Activated naive CD8-positive, alpha-beta T cell treated with anti-CD3 and anti-CD28 coated beads for 36 hours (primary cell): ENCODE data around the gene TTYH2. TPM values are rescaled to one million over a fixed set of nuclear protein-coding genes. Genes with fewer than 3 reads are reported as not detected.
A peak's percentile ranks its signal among the peaks of the same experiment; 100 is the strongest.

Experiments
- DNase-seq: peaks from one replicate; pipeline ENCODE4 v3.0.0; 2021
- H3K27ac Mint-ChIP-seq: one replicate; pipeline ENCODE4 v1.8.0; 2022; ENCODE audit warnings: mild to moderate bottlenecking, moderate library complexity, mixed read lengths
- H3K27me3 Mint-ChIP-seq: one replicate; pipeline ENCODE4 v1.8.0; 2022; ENCODE audit warnings: mild to moderate bottlenecking, mixed read lengths
- H3K36me3 Mint-ChIP-seq: one replicate; pipeline ENCODE4 v1.8.0; 2021; ENCODE audit warnings: mild to moderate bottlenecking, mixed read lengths
- H3K4me1 Mint-ChIP-seq: one replicate; pipeline ENCODE4 v1.8.0; 2021; ENCODE audit warnings: mixed read lengths
- H3K4me3 Mint-ChIP-seq: one replicate; pipeline ENCODE4 v1.8.0; 2022; ENCODE audit warnings: mild to moderate bottlenecking, moderate library complexity, mixed read lengths
- H3K9me3 Mint-ChIP-seq: one replicate; pipeline ENCODE4 v1.8.0; 2022; ENCODE audit warnings: mixed read lengths
- total RNA-seq, 2 experiments: library from RNA; stranded (reverse); gene quantifications; one replicate each; pipeline ENCODE4 v1.2.3, GENCODE V29; 2021

Gene TTYH2
- total RNA-seq, 2 experiments from 2014 or later = 5.6 to 6.5 TPM

DNA sequence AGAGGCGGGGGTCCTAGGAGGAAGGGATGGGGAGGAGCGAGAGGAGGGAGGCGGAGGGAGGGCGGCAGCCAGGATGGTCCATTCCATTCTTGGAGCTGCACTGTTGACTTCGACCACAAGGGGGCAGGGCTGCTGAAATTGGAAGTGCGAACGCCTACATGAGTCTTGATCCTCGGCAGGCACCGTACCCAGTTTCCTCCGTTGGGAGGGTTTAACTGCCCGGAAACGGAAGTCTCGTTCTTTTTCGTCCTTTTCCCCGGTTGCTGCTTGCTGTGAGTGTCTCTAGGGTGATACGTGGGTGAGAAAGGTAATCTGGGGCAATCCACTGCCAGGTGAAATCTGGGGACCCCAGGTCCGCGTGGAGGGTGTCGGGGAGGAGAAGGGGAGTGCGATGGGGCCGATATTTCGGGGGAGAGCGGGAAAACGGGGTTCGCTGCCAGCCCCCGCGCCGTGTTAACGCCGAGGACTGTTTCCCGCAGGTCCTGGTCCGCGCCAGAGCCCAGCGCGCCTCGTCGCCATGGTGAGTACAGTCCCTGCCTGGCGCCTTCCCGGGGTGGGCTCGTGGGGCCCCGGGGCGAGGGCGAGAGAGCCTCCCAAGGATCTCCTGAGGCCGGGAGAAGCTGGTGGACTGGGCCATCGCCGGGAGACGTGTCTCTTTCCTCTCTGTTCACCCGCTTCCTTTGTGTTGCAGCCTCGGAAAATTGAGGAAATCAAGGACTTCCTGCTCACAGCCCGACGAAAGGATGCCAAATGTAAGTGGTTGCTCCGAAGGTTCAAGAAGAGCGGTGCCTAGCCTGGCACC is 9.7 kb upstream of the TTYH2 start, which contains the start of gene RPL38:
Gene RPL38 (plus strand): TSS at position 240 of the 802 bp plus-strand sequence. CDS start 278 bp downstream, at position 518.
- Mint-ChIP-seq H3K9me3 (no peaks in the 10 kb centered on the region), H3K4me3 (peak within 1 kb of the TSS; percentile 99), H3K4me1 (peaks cover 40% of the 10 kb centered on the region), H3K36me3 (peaks cover 41% of the 10 kb centered on the region), H3K27me3 (peaks cover 36% of the 10 kb centered on the region), H3K27ac (peak within 1 kb of the TSS; percentile 99)
- peak; percentile 91 for DNase-seq

DNA sequence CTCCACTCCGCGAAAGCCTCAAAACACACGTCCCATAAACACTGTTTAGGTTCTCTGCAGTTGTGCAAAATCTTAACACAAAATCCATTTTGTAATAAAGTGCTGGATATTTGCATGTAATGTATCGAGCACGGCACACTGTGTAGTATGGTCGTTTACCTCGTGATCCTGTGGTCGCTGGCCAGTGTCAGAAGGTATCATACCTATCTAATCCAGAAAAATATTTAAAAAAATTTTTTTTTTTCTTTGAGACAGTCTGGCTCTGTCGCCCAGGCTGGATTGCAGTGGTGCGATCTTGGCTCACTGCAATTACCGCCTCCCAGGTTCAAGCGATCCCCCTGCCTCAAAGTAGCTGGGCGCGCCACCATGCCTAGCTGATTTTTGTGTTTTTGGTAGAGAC is 8.9 kb upstream of the TTYH2 start:
- H3K36me3 Mint-ChIP-seq = peaks cover 48% of the 10 kb centered on the region
- peaks cover 42% of the 10 kb centered on the region for H3K4me1 Mint-ChIP-seq
- peaks cover 30% of the 10 kb centered on the region for H3K27me3 Mint-ChIP-seq
- H3K4me3 Mint-ChIP-seq = peak overlapping the region; percentile 99
- DNase-seq = no peak
- no peaks in the 10 kb centered on the region for H3K9me3 Mint-ChIP-seq
- H3K27ac Mint-ChIP-seq = peak overlapping the region; percentile 99

DNA sequence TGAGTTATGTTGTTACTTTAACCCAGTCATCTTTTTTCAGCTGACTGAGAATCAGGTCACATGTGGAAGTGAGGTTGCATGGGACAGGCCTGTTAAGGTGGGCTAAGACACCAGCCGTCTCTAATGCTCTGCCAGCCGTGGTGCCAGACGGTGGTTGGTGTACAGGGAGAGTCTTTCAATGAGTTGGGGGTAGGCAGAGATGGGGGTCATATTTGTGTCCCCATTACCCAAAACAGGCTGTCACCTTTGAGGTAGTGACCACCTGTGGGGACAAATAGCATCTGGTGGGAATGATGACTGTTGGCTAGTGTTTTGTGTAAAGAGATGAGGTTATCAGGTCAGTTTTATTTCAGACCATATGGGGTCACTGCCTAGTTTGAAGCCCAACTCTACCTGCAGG is 8.1 kb upstream of the TTYH2 start:
- Mint-ChIP-seq H3K27me3 (peaks cover 22% of the 10 kb centered on the region), H3K4me3 (peak overlapping the region; percentile 99), H3K4me1 (peaks cover 43% of the 10 kb centered on the region), H3K27ac (peak overlapping the region; percentile 76), H3K36me3 (peaks cover 55% of the 10 kb centered on the region), H3K9me3 (no peaks in the 10 kb centered on the region)
- no peak for DNase-seq

DNA sequence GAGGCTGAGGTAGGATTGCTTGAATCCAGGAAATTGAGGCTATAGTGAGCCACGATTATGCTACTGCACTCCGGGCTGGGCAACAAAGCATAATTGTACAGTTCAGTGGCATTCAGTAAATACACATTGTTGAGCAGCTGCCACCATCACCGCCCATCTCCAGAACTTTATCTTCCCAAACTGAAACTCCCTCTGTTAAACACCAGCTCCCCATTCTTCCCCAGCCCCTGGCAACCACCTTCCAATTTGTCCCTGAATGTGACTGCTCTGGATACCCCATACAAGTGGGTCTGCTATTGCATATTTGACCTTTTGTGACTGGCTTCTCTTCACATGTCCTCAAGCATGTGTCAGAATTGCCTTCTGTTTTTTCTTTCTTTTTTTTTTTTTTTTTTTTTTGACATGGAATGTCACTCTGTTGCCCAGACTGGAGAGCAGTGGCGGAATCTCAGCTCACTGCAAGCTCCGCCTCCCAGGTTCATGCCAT is 7.0 kb upstream of the TTYH2 start:
- peaks cover 14% of the 10 kb centered on the region for H3K27me3 Mint-ChIP-seq
- peak overlapping the region; percentile 99 for H3K4me3 Mint-ChIP-seq
- peak overlapping the region; percentile 76 for H3K27ac Mint-ChIP-seq
- H3K36me3 Mint-ChIP-seq = peaks cover 58% of the 10 kb centered on the region
- peaks cover 47% of the 10 kb centered on the region for H3K4me1 Mint-ChIP-seq
- no peaks in the 10 kb centered on the region for H3K9me3 Mint-ChIP-seq
- no peak for DNase-seq

DNA sequence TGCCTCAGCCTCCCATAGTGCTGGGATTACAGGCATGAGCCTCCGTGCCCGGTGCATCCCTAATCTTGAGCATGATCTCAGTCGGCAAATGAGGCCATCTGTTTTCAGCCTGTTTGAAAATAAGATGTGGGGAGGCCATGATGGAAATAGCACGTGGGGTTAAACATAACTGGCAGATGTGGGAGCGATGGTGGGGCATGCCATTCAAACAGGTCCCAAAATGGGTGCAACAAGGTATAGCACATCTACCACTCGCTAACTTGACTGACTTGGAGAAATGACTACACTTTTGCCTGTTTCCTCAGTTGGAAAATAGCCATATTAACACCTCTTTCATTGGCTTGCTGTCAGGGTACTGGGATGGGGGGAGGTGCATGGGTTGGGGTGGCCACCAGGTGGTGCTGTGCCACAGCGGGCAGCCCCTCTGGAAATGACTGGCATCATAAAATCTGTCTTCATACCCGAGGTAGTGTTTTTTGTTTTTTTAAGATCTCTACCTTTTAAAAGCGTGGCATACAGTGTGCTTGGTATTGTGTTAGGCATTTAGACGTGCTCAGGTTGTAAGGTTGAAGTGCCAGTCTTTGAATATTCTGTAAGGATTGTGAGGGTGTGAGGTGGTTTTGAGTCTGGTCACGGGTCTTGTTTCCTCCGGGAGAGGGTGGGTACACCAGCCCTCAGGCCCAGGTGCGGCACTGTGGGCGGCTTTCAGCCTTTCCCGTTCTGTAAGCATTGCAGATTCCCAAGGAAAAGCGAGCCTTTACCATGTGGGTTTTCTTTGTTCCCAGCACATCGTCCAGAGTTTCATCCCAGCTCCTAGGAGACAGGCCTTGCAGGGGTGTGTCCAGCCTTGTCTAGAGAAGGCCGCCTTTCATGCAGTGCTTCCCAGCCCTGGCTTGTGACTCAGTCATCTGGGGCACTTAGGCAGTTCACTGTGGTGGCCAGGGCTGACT is 2.9 kb upstream of the TTYH2 start:
- H3K4me3 Mint-ChIP-seq = peak overlapping the region; percentile 46
- peak overlapping the region; percentile 79 for H3K27ac Mint-ChIP-seq
- peaks cover 41% of the 10 kb centered on the region for H3K36me3 Mint-ChIP-seq
- no peaks in the 10 kb centered on the region for H3K27me3 Mint-ChIP-seq
- peaks cover 47% of the 10 kb centered on the region for H3K4me1 Mint-ChIP-seq
- peak; percentile 81 for DNase-seq
- no peaks in the 10 kb centered on the region for H3K9me3 Mint-ChIP-seq

DNA sequence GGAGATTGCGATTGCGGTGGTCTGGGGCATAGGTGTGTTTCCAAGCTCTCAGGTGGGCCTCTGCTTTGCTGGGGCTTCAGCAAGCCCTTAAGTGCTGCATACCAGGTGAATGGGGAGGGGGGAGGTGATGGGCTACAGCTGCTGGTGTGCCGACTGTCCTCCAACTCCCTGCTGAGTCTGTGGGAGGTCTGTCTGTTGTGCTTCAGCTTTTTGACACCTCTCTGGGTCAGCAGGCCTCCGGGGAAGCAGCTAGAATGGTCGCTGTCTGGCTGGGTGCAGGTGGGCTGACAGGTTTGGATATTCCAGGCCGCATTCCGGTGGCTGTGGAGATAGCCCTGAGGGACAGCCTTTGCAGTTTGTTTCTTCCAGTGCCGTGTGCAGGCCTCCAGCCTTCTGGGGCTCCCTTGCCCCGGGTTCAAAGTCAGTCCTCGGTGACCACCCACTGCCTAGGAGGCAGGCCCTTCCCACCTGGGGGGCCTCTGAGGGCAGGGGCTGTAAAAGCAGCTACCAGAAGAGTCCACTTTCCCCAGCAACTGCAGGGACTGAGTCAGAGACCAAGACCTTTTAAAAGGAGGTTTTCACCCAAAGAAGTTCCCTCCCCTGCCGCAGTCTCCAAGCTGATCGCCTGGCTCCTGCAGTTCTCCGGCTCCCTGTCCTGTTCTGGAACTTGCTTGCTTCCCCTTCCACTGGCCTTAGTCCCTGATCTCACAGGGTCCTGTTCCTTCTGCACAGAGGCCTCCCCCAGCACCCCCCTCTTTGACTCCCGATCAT is 2.0 kb upstream of the TTYH2 start:
- Mint-ChIP-seq H3K4me3 (peak overlapping the region; percentile 26), H3K9me3 (no peaks in the 10 kb centered on the region), H3K27ac (peak overlapping the region; percentile 79), H3K36me3 (peaks cover 34% of the 10 kb centered on the region), H3K27me3 (no peaks in the 10 kb centered on the region), H3K4me1 (peaks cover 52% of the 10 kb centered on the region)
- no peak for DNase-seq

DNA sequence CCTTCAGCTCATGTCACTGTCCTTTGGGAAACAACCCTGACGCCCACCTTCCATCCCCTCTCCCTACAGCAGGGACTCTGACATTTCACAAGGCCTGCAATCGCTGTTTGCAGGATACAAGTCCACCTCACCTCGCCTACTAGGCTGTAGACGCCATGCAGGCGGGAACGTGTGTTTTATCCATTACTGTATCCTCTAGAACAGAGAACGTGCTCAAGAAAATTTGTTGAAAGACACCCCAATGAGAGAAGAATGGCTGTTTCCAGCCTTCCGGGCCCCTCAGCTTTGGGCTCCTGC is 1.5 kb upstream of the TTYH2 start:
- Mint-ChIP-seq H3K27me3 (no peaks in the 10 kb centered on the region), H3K4me1 (peaks cover 48% of the 10 kb centered on the region), H3K4me3 (peak overlapping the region; percentile 26), H3K36me3 (peaks cover 31% of the 10 kb centered on the region), H3K9me3 (no peaks in the 10 kb centered on the region), H3K27ac (peak overlapping the region; percentile 79)
- no peak for DNase-seq

DNA sequence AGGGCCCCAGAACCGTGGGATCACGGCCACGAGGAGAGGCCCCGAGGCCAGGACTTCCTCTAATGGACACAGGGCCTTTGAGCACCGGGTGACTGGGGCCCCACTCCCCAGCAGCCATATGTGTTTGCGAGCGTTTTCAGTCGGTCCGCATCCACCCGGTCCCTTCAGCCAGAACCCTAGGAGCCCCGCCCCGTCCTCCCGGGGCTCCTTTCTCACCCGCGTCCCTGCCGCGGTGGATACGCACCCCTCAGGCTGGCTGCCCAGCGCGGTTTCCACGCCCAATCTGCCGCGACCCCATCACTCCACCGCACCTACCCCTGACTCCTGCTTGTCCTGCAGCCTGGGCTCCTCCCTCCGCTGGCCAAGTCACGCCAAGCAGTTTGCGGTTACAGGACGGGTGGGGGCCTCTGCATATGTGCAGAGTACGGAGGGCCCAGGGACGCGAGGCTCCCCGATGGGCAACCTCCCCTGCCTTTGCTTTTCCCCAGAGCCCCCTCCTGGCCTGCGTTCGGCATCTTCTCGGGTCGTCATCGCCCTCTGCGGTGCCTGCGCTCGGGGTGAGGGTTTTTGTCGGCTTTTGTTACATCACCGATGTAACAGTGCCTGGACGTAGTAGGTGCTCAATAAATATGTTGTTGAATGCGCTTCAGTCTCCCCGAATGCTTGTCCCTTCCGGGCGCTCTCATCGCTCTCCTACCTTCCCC is 1.0 kb upstream of the TTYH2 start:
- H3K4me3 Mint-ChIP-seq = peak overlapping the region; percentile 73
- DNase-seq = peak; percentile 45
- peaks cover 28% of the 10 kb centered on the region for H3K36me3 Mint-ChIP-seq
- no peaks in the 10 kb centered on the region for H3K9me3 Mint-ChIP-seq
- no peaks in the 10 kb centered on the region for H3K27me3 Mint-ChIP-seq
- H3K27ac Mint-ChIP-seq = peak overlapping the region; percentile 70
- peaks cover 46% of the 10 kb centered on the region for H3K4me1 Mint-ChIP-seq

DNA sequence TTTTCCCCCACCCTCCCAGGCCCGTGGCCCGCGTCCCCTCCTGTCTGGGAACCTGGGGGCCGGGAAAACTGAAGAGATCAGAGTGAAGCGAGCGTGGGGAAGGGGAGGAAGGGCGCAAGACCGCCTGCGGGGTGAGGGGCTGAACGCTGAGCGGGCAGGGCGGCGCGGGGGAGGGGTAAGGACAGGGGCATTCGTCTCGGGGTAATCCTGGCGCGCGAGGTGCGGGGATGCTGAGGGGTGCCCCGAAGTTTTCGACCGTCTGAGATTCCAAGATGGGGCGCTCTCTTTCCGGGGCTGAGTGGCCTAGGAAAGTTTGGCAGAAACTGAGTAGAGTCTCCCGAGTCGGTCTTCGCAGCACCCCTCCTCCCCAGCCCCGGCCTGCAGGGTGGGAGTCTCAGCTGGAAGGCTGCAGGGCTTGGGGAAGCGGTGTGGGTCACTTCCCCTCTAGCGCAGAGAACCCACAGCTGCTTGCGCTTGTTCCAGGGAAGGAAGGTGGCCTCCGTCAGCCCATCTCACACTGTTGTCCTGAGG is 555 bp downstream of the TTYH2 start:
- H3K27me3 Mint-ChIP-seq = no peaks in the 10 kb centered on the region
- peaks cover 19% of the 10 kb centered on the region for H3K36me3 Mint-ChIP-seq
- peaks cover 37% of the 10 kb centered on the region for H3K4me1 Mint-ChIP-seq
- no peak overlapping the region for H3K27ac Mint-ChIP-seq
- DNase-seq = no peak
- peak overlapping the region; percentile 79 for H3K4me3 Mint-ChIP-seq
- H3K9me3 Mint-ChIP-seq = no peaks in the 10 kb centered on the region

DNA sequence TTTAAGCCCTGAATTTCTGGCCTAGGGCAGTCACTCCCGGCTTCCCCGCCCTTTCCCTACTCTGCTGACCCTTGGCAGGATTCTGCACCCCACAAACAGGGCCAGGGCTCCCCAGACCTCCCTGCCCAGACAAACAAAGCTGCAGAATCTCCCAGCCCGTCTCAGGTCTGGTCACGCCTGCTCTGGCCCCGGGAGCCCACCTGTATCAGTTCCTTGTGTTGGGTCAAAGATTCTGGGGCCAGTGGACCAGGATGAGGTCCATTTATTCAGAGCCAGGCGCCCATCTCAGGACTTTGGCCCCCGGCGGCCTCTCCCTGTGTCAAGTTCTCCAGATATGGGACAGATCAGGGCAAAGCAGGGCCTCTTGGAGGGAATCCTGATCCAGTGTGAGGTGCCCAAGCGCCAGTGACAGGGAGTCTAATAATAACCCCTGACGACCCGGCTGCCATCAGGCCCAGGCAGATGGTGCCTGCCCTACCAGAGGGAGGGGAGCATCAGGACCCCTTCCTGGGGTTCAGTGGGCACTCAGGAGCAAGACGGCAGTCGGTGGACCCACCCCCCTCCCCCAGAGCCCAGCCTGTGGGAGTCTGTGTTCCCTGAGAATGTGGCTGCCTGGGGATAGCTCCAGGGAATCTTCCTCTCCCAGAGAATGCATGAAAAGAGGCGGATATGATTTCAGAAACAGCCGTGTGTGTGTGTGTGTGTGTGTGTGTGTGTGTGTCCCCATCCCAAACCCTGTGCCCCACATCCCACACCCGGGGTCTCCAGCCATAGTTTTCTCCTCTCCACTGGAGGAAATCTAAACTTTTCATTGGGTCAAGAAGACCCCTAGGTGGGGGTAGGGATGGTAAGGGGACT is 1.3 kb downstream of the TTYH2 start:
- Mint-ChIP-seq H3K27ac (no peak overlapping the region), H3K27me3 (no peaks in the 10 kb centered on the region), H3K9me3 (no peaks in the 10 kb centered on the region), H3K4me3 (peak overlapping the region; percentile 79), H3K4me1 (peaks cover 30% of the 10 kb centered on the region), H3K36me3 (peaks cover 15% of the 10 kb centered on the region)
- DNase-seq = no peak

DNA sequence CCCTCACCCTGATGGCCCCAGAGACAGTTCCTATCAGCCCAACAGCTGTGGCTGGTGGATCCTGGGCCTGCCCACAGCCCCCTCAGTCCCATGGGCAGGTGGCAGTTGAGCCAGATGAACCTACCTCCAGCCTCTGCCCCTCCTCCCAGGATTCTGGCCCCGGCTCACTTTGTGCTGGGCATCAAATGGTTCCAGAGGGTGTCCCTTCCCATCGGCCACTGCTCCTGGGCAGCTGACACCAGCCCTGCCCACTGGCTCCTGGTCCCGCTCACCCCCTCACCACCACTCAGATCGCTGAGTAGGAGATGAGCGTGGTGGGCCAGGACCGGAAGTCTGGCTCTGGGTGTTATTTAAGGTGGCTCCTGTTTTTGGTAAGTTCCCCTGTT is 2.0 kb downstream of the TTYH2 start:
- no peak overlapping the region for H3K4me3 Mint-ChIP-seq
- peaks cover 9% of the 10 kb centered on the region for H3K36me3 Mint-ChIP-seq
- DNase-seq = no peak
- no peaks in the 10 kb centered on the region for H3K27me3 Mint-ChIP-seq
- no peak overlapping the region for H3K27ac Mint-ChIP-seq
- H3K4me1 Mint-ChIP-seq = peaks cover 27% of the 10 kb centered on the region
- no peaks in the 10 kb centered on the region for H3K9me3 Mint-ChIP-seq

DNA sequence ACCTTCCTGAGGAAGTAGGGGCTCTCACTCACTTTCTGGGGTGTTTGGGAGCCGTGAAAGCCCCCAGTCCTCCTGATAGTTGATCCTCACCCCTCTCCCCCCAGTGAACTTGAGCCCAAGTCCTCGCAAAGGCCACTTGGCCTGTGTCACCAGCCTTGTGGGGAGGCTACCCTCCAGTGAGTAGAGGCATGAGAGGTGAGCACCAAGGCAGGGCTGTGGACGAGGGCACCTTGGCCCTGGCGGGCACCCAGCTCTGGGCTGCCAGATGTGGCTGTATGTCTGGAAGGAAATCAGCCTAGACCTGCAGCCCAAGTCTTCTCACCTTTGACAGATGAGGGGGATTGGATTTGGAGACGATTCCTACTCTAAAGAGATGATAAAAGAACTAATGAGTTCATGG is 3.1 kb downstream of the TTYH2 start:
- H3K4me3 Mint-ChIP-seq = no peak overlapping the region
- DNase-seq = no peak
- H3K4me1 Mint-ChIP-seq = peaks cover 24% of the 10 kb centered on the region
- no peaks in the 10 kb centered on the region for H3K27me3 Mint-ChIP-seq
- peaks cover 6% of the 10 kb centered on the region for H3K36me3 Mint-ChIP-seq
- H3K9me3 Mint-ChIP-seq = no peaks in the 10 kb centered on the region
- no peak overlapping the region for H3K27ac Mint-ChIP-seq

DNA sequence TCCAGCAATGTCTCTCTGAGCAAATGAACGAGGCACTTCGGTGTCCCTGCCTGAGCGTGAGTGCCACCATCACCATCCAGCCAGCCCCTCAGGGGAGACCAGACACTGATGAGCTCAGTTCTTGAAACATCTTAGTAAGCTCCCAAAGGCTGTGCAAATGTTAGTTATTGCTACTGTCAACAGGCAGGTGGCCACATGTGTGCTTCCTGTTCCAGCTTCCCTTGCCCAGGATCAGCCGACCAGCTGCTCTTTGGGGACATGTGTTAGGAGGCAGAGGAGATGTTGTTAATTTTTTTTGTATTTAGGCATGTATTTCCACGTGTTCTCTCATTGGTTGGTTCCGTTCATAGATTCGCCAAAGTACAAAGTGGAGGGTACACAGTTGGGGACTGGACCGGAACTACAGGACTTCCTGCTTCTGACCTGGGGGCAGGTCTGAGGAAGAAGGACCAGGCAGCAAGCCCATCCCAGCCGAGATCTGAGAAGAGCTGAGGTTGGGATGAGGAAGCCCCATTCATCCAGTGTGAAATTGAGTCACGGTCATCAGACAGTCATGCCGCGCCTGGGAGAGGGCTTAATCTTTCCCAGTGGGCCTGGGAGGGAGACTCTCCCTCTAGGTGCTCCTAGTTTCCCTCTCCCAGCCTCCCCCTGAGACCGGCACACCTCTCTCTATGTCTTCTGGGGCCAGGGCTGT is 3.8 kb downstream of the TTYH2 start:
- peaks cover 3% of the 10 kb centered on the region for H3K36me3 Mint-ChIP-seq
- no peaks in the 10 kb centered on the region for H3K9me3 Mint-ChIP-seq
- H3K27ac Mint-ChIP-seq = no peak overlapping the region
- H3K4me3 Mint-ChIP-seq = no peak overlapping the region
- no peaks in the 10 kb centered on the region for H3K27me3 Mint-ChIP-seq
- H3K4me1 Mint-ChIP-seq = peaks cover 19% of the 10 kb centered on the region
- no peak for DNase-seq
